Endothelial cell of umbilical vein (primary cell): ENCODE measurements around the gene THAP3. TPM values are rescaled to one million over a fixed set of nuclear protein-coding genes. Genes with fewer than 3 reads are reported as not detected.

Experiments used
- BruUV-seq: library from RNA; stranded (reverse); fragments of 400-500 nt; replicated peaks from 2 replicates; lab custom pipeline; 2021; lab: Mats Ljungman, UMichigan
- CTCF ChIA-PET: fragments of 300-600, 350-600 bp; sonication (Branson Sonifier 250); formaldehyde crosslinking; loops from one replicate; lab custom pipeline; 2021; ENCODE audit warnings: antibody characterized with exemption, inconsistent platforms; lab: Charles Lee
- POLR2A ChIA-PET: fragments of 300-600, 350-600 bp; sonication (Branson Sonifier 250); formaldehyde crosslinking; loops from one replicate; lab custom pipeline; 2021; ENCODE audit warnings: antibody characterized with exemption, inconsistent platforms; lab: Charles Lee
- DNase-seq: peaks from one replicate; pipeline ENCODE4 v3.0.0-alpha.2; 2011; ENCODE audit warnings: low read depth, low spot score
- FAIRE-seq: peaks from 2 replicates; lab custom pipeline; 2011; peaks lifted over from hg19 to GRCh38; lab: Jason Lieb, UNC
- H2AFZ ChIP-seq: 2 replicates; pipeline ENCODE4 v1.6.0; 2012; ENCODE audit warnings: low read depth, low read length, control low read depth, inconsistent platforms
- H3K27ac ChIP-seq: 2 replicates; pipeline ENCODE4 v1.5.1; 2011; ENCODE audit warnings: low read depth, mild to moderate bottlenecking, control low read depth, low read length, moderate library complexity; ENCODE audit not compliant: insufficient read depth
- H3K27me3 ChIP-seq, 2 experiments: 2 replicates each; pipeline versions ENCODE4 v1.6.0 to v1.6.1; 2011; ENCODE audit warnings: low read length in 2 of 2, mixed read lengths in 1 of 2; ENCODE audit not compliant: control insufficient read depth in 2 of 2, insufficient read depth in 2 of 2
- H3K36me3 ChIP-seq, 2 experiments: 2 replicates in 1 of 2; 3 replicates in 1 of 2; pipeline ENCODE4 v1.5.1; 2011; ENCODE audit warnings: low read length in 2 of 2, mild to moderate bottlenecking in 1 of 2, moderate library complexity in 1 of 2; ENCODE audit not compliant: control insufficient read depth in 2 of 2, insufficient read depth in 2 of 2; ENCODE audit errors: extremely low read depth in 1 of 2
- H3K4me1 ChIP-seq: 3 replicates; pipeline ENCODE4 v1.5.1; 2011; ENCODE audit warnings: mild to moderate bottlenecking, low read length; ENCODE audit not compliant: control insufficient read depth, insufficient read depth; ENCODE audit errors: extremely low read depth
- H3K4me2 ChIP-seq: 2 replicates; pipeline ENCODE4 v1.6.1; 2011; ENCODE audit warnings: low read length, control low read depth, mixed read lengths; ENCODE audit not compliant: insufficient read depth
- H3K4me3 ChIP-seq, 3 experiments: fragments of 200-600 bp in 1 of 3; sonication (generic), shearing (Covaris generic) in 1 of 3; replicated peaks in 1 of 3; 2 replicates each; pipeline ENCODE4 v1.5.1; 2011 to 2016; ENCODE audit warnings: control low read depth in 3 of 3, low read length in 3 of 3, mild to moderate bottlenecking in 2 of 3, inconsistent platforms in 1 of 3, low read depth in 1 of 3, moderate library complexity in 1 of 3; ENCODE audit not compliant: insufficient read depth in 1 of 3
- H3K79me2 ChIP-seq: 2 replicates; pipeline ENCODE4 v1.6.0; 2012; ENCODE audit warnings: low read length, inconsistent platforms; ENCODE audit not compliant: control insufficient read depth, insufficient read depth
- H3K9ac ChIP-seq: replicated peaks from 2 replicates; pipeline ENCODE3; 2011; ENCODE audit warnings: low read length, control low read depth; ENCODE audit not compliant: insufficient read depth; ENCODE audit errors: extremely low read depth
- H3K9me1 ChIP-seq: replicated peaks from 3 replicates; pipeline ENCODE4 v1.6.0; 2011; ENCODE audit warnings: mild to moderate bottlenecking, low read length; ENCODE audit not compliant: control insufficient read depth, insufficient read depth; ENCODE audit errors: extremely low read depth
- H3K9me3 ChIP-seq: replicated peaks from 2 replicates; pipeline ENCODE4 v1.5.1; 2012; ENCODE audit warnings: low read length, inconsistent platforms; ENCODE audit not compliant: control insufficient read depth, insufficient read depth
- H4K20me1 ChIP-seq: replicated peaks from 2 replicates; pipeline ENCODE3; 2011; ENCODE audit warnings: mild to moderate bottlenecking, low read length; ENCODE audit not compliant: control insufficient read depth, insufficient read depth; ENCODE audit errors: extremely low read depth
- CTCF ChIP-seq, 2 donors: IDR thresholded peaks; 1 replicate in 1 of 2; 2 replicates in 1 of 2; pipeline ENCODE4 v1.5.1; 2011; ENCODE audit warnings: low read length in 2 of 2, mild to moderate bottlenecking in 2 of 2, moderate library complexity in 2 of 2, control low read depth in 1 of 2, inconsistent platforms in 1 of 2, low read depth in 1 of 2; ENCODE audit not compliant: insufficient read depth in 1 of 2; ENCODE audit errors: extremely low read depth in 1 of 2
- EZH2 ChIP-seq: IDR thresholded peaks from 2 replicates; pipeline ENCODE4 v1.6.1; 2012; ENCODE audit warnings: borderline replicate concordance, low read depth, mild to moderate bottlenecking, moderate library complexity, low read length, inconsistent platforms; ENCODE audit not compliant: severe bottlenecking
- FOS ChIP-seq: IDR thresholded peaks from 2 replicates; pipeline ENCODE4 v1.6.1; 2011; ENCODE audit warnings: mild to moderate bottlenecking, low read length, moderate library complexity, borderline replicate concordance; ENCODE audit not compliant: insufficient read depth
- JUN ChIP-seq: IDR thresholded peaks from 2 replicates; pipeline ENCODE4 v1.6.1; 2011; ENCODE audit warnings: borderline replicate concordance, low read depth; ENCODE audit not compliant: insufficient read length, insufficient read depth
- MAX ChIP-seq: IDR thresholded peaks from 2 replicates; pipeline ENCODE4 v1.6.1; 2011; ENCODE audit not compliant: insufficient read depth, insufficient read length
- POLR2A ChIP-seq: IDR thresholded peaks from 2 replicates; pipeline ENCODE4 v1.6.1; 2012; ENCODE audit warnings: low read depth, mild to moderate bottlenecking, control low read depth, low read length
- POLR2AphosphoS5 ChIP-seq: IDR thresholded peaks from 2 replicates; pipeline ENCODE4 v1.6.1; 2012; ENCODE audit warnings: low read depth, mild to moderate bottlenecking, control low read depth, low read length, moderate library complexity; ENCODE audit not compliant: insufficient read depth
- dilution Hi-C: fragments of 300-500 bp; cut with MboI; formaldehyde crosslinking; loops from one replicate; pipeline ENCODE4 v1.15.0; 2019; ENCODE audit warnings: low sequenced_read_pairs; ENCODE audit not compliant: extremely low pct_ligation_motif_present
- intact Hi-C: fragments of 100-400 bp; cut with micrococcal nuclease; formaldehyde crosslinking; loops from one replicate; pipeline ENCODE4 v1.10.0; 2022
- polyA plus RNA-seq, 4 experiments: library from polyadenylated mRNA; depleted of rRNA in 3 of 4; stranded (reverse) in 3 of 4; unstranded in 1 of 4; fragments of >200 nt; gene quantifications; 2 replicates each; pipeline versions ENCODE4 v1.2.1 to v1.2.3, GENCODE V29; 2011 to 2012; ENCODE audit warnings: missing spikeins in 1 of 4
- total RNA-seq: library from RNA; stranded (reverse); gene quantifications from 2 replicates; pipeline ENCODE4 v1.2.3, GENCODE V29; 2021

Gene THAP3
- total and polyA plus RNA-seq, 2 donors (not counting 3 experiments of a cell fraction or from before 2014, with no cell fraction given): 11.3 to 16.7 TPM

- CTCF ChIA-PET: interaction anchor here (2.9 kb wide), 2 partner anchors 44 to 48 kb away, joined by 10 to 12 read pairs; partner anchors contain the start of genes NOL9 and TAS1R1
Observed at GRCh38 chr1:6601923-6602668, 22.6 kb upstream of the THAP3 start.

GRCh38 chr1:6602669-6603237 is 21.9 kb upstream of the THAP3 start, which contains the start of gene KLHL21:
TSS of gene KLHL21 (minus strand) at chr1:6602869. CDS start at chr1:6602817, 52 bp downstream.
- no TSS peak for BruUV-seq
- no peaks in the 10 kb centered on the region for H3K9me3 ChIP-seq
- peak within 1 kb of the TSS; percentile 39 to 84 (median 74) for H3K4me3 ChIP-seq
- TF ChIP-seq CTCF (IDR thresholded peaks at IDR 0.05; ENCODE audit: extremely low read depth in 1 of 2, insufficient read depth in 1 of 2, low read depth in 1 of 2, low read length in 2 of 2): no peak
- peak; percentile 64 for TF ChIP-seq FOS
- TF ChIP-seq EZH2: no peak
- peak; percentile 99 for TF ChIP-seq POLR2A
- no peak for TF ChIP-seq JUN
- peak; percentile 99 for TF ChIP-seq POLR2AphosphoS5
- TF ChIP-seq MAX: no peak
- H3K4me2 ChIP-seq: peak within 1 kb of the TSS; percentile 87
- DNase-seq (peak; percentile 84), FAIRE-seq (peak; percentile 67)
- H2AFZ ChIP-seq: peak within 1 kb of the TSS; percentile 47
- CTCF ChIA-PET: interaction anchor here (1.0 to 2.9 kb wide), 5 partner anchors 10 to 44 kb away, joined by 4 to 12 read pairs (median 8); partner anchors contain the start of gene ZBTB48
- H3K79me2 ChIP-seq: peaks cover 39% of the 10 kb centered on the region
- POLR2A ChIA-PET: interaction anchor here (1.0 to 1.6 kb wide), 7 partner anchors 11 to 50 kb away, joined by 3 to 6 read pairs (median 5); partner anchors contain the start of genes PHF13 and ZBTB48
- H3K27me3 ChIP-seq: no peaks in the 10 kb centered on the region
- dilution Hi-C loops: no loop called here
- H3K36me3 ChIP-seq: peaks cover 1 to 7% of the 10 kb centered on the region in 2 experiments
- no peaks in the 10 kb centered on the region for H3K9me1 ChIP-seq
- H3K9ac ChIP-seq: peak within 1 kb of the TSS; percentile 89
- H3K27ac ChIP-seq: peak within 1 kb of the TSS; percentile 86
- H3K4me1 ChIP-seq: peaks cover 23% of the 10 kb centered on the region
- no peaks in the 10 kb centered on the region for H4K20me1 ChIP-seq
- intact Hi-C loops: loop anchor here (1.0 to 5.0 kb wide), 5 partner anchors 11 to 185 kb away; partner anchors contain the start of genes CAMTA1, DNAJC11, PHF13 and PLEKHG5

More at GRCh38 chr1:6601923-6602668, 22.6 kb upstream of the THAP3 start:
- peaks cover 23% of the 10 kb centered on the region for H3K4me1 ChIP-seq
- H3K36me3 ChIP-seq: peaks cover 2 to 13% of the 10 kb centered on the region in 2 experiments
- no peaks in the 10 kb centered on the region for H3K9me3 ChIP-seq
- peak overlapping the region; percentile 78 for H3K27ac ChIP-seq
- intact Hi-C loops (loop anchor here (1.0 to 5.0 kb wide), 7 partner anchors 22 to 185 kb away; partner anchors contain the start of genes CAMTA1, DNAJC11, NOL9 and PLEKHG5), dilution Hi-C loops (no loop called here)
- BruUV-seq: no TSS peak
- peaks cover 46% of the 10 kb centered on the region for H3K79me2 ChIP-seq
- no peak for DNase-seq
- H3K9me1 ChIP-seq: no peaks in the 10 kb centered on the region
- peak overlapping the region; percentile 39 to 84 (median 74) for H3K4me3 ChIP-seq
- TF ChIP-seq POLR2A: no peak
- TF ChIP-seq POLR2AphosphoS5: peak; percentile 7
- TF ChIP-seq MAX: peak; percentile 59
- FAIRE-seq: no peak
- no peaks in the 10 kb centered on the region for H3K27me3 ChIP-seq
- peak overlapping the region; percentile 73 for H3K9ac ChIP-seq
- H3K4me2 ChIP-seq: peak overlapping the region; percentile 87
- POLR2A ChIA-PET: interaction anchor here (1.0 to 1.6 kb wide), 7 partner anchors 12 to 65 kb away, joined by 3 to 6 read pairs (median 4); partner anchors contain the start of genes PHF13 and ZBTB48
- H2AFZ ChIP-seq: peak overlapping the region; percentile 43
- no peaks in the 10 kb centered on the region for H4K20me1 ChIP-seq
